Endothelial cell of umbilical vein (primary cell): ENCODE results near the gene LCN15. TPM values are rescaled to one million over a fixed set of nuclear protein-coding genes. Genes with fewer than 3 reads are reported as not detected.

ENCODE experiments used
- BruUV-seq: library from RNA; stranded (reverse); fragments of 400-500 nt; replicated peaks from 2 replicates; lab custom pipeline; 2021; lab: Mats Ljungman, UMichigan
- CTCF ChIA-PET: fragments of 300-600, 350-600 bp; sonication (Branson Sonifier 250); formaldehyde crosslinking; loops from one replicate; lab custom pipeline; 2021; ENCODE audit warnings: antibody characterized with exemption, inconsistent platforms; lab: Charles Lee
- POLR2A ChIA-PET: fragments of 300-600, 350-600 bp; sonication (Branson Sonifier 250); formaldehyde crosslinking; loops from one replicate; lab custom pipeline; 2021; ENCODE audit warnings: antibody characterized with exemption, inconsistent platforms; lab: Charles Lee
- DNase-seq: peaks from one replicate; pipeline ENCODE4 v3.0.0-alpha.2; 2011; ENCODE audit warnings: low read depth, low spot score
- FAIRE-seq: peaks from 2 replicates; lab custom pipeline; 2011; peaks lifted over from hg19 to GRCh38; lab: Jason Lieb, UNC
- H2AFZ ChIP-seq: 2 replicates; pipeline ENCODE4 v1.6.0; 2012; ENCODE audit warnings: low read depth, low read length, control low read depth, inconsistent platforms
- H3K27ac ChIP-seq: 2 replicates; pipeline ENCODE4 v1.5.1; 2011; ENCODE audit warnings: low read depth, mild to moderate bottlenecking, control low read depth, low read length, moderate library complexity; ENCODE audit not compliant: insufficient read depth
- H3K27me3 ChIP-seq, 2 experiments: 2 replicates each; pipeline versions ENCODE4 v1.6.0 to v1.6.1; 2011; ENCODE audit warnings: low read length in 2 of 2, mixed read lengths in 1 of 2; ENCODE audit not compliant: control insufficient read depth in 2 of 2, insufficient read depth in 2 of 2
- H3K36me3 ChIP-seq, 2 experiments: 2 replicates in 1 of 2; 3 replicates in 1 of 2; pipeline ENCODE4 v1.5.1; 2011; ENCODE audit warnings: low read length in 2 of 2, mild to moderate bottlenecking in 1 of 2, moderate library complexity in 1 of 2; ENCODE audit not compliant: control insufficient read depth in 2 of 2, insufficient read depth in 2 of 2; ENCODE audit errors: extremely low read depth in 1 of 2
- H3K4me1 ChIP-seq: 3 replicates; pipeline ENCODE4 v1.5.1; 2011; ENCODE audit warnings: mild to moderate bottlenecking, low read length; ENCODE audit not compliant: control insufficient read depth, insufficient read depth; ENCODE audit errors: extremely low read depth
- H3K4me2 ChIP-seq: 2 replicates; pipeline ENCODE4 v1.6.1; 2011; ENCODE audit warnings: low read length, control low read depth, mixed read lengths; ENCODE audit not compliant: insufficient read depth
- H3K4me3 ChIP-seq, 3 experiments: fragments of 200-600 bp in 1 of 3; sonication (generic), shearing (Covaris generic) in 1 of 3; replicated peaks in 1 of 3; 2 replicates each; pipeline ENCODE4 v1.5.1; 2011 to 2016; ENCODE audit warnings: control low read depth in 3 of 3, low read length in 3 of 3, mild to moderate bottlenecking in 2 of 3, inconsistent platforms in 1 of 3, low read depth in 1 of 3, moderate library complexity in 1 of 3; ENCODE audit not compliant: insufficient read depth in 1 of 3
- H3K79me2 ChIP-seq: 2 replicates; pipeline ENCODE4 v1.6.0; 2012; ENCODE audit warnings: low read length, inconsistent platforms; ENCODE audit not compliant: control insufficient read depth, insufficient read depth
- H3K9ac ChIP-seq: replicated peaks from 2 replicates; pipeline ENCODE3; 2011; ENCODE audit warnings: low read length, control low read depth; ENCODE audit not compliant: insufficient read depth; ENCODE audit errors: extremely low read depth
- H3K9me1 ChIP-seq: replicated peaks from 3 replicates; pipeline ENCODE4 v1.6.0; 2011; ENCODE audit warnings: mild to moderate bottlenecking, low read length; ENCODE audit not compliant: control insufficient read depth, insufficient read depth; ENCODE audit errors: extremely low read depth
- H3K9me3 ChIP-seq: replicated peaks from 2 replicates; pipeline ENCODE4 v1.5.1; 2012; ENCODE audit warnings: low read length, inconsistent platforms; ENCODE audit not compliant: control insufficient read depth, insufficient read depth
- H4K20me1 ChIP-seq: replicated peaks from 2 replicates; pipeline ENCODE3; 2011; ENCODE audit warnings: mild to moderate bottlenecking, low read length; ENCODE audit not compliant: control insufficient read depth, insufficient read depth; ENCODE audit errors: extremely low read depth
- CTCF ChIP-seq, 2 donors: IDR thresholded peaks; 1 replicate in 1 of 2; 2 replicates in 1 of 2; pipeline ENCODE4 v1.5.1; 2011; ENCODE audit warnings: low read length in 2 of 2, mild to moderate bottlenecking in 2 of 2, moderate library complexity in 2 of 2, control low read depth in 1 of 2, inconsistent platforms in 1 of 2, low read depth in 1 of 2; ENCODE audit not compliant: insufficient read depth in 1 of 2; ENCODE audit errors: extremely low read depth in 1 of 2
- EZH2 ChIP-seq: IDR thresholded peaks from 2 replicates; pipeline ENCODE4 v1.6.1; 2012; ENCODE audit warnings: borderline replicate concordance, low read depth, mild to moderate bottlenecking, moderate library complexity, low read length, inconsistent platforms; ENCODE audit not compliant: severe bottlenecking
- FOS ChIP-seq: IDR thresholded peaks from 2 replicates; pipeline ENCODE4 v1.6.1; 2011; ENCODE audit warnings: mild to moderate bottlenecking, low read length, moderate library complexity, borderline replicate concordance; ENCODE audit not compliant: insufficient read depth
- GATA2 ChIP-seq: IDR thresholded peaks from 2 replicates; pipeline ENCODE4 v1.7.0; 2011; ENCODE audit warnings: low read depth, mild to moderate bottlenecking, moderate library complexity, mixed read lengths, low read length; ENCODE audit not compliant: insufficient read length, insufficient read depth
- JUN ChIP-seq: IDR thresholded peaks from 2 replicates; pipeline ENCODE4 v1.6.1; 2011; ENCODE audit warnings: borderline replicate concordance, low read depth; ENCODE audit not compliant: insufficient read length, insufficient read depth
- MAX ChIP-seq: IDR thresholded peaks from 2 replicates; pipeline ENCODE4 v1.6.1; 2011; ENCODE audit not compliant: insufficient read depth, insufficient read length
- MYC ChIP-seq: IDR thresholded peaks from one replicate; pipeline ENCODE4 v1.6.1; 2011; ENCODE audit warnings: mild to moderate bottlenecking, low read depth, low read length
- POLR2A ChIP-seq: IDR thresholded peaks from 2 replicates; pipeline ENCODE4 v1.6.1; 2012; ENCODE audit warnings: low read depth, mild to moderate bottlenecking, control low read depth, low read length
- POLR2AphosphoS5 ChIP-seq: IDR thresholded peaks from 2 replicates; pipeline ENCODE4 v1.6.1; 2012; ENCODE audit warnings: low read depth, mild to moderate bottlenecking, control low read depth, low read length, moderate library complexity; ENCODE audit not compliant: insufficient read depth
- dilution Hi-C: fragments of 300-500 bp; cut with MboI; formaldehyde crosslinking; loops from one replicate; pipeline ENCODE4 v1.15.0; 2019; ENCODE audit warnings: low sequenced_read_pairs; ENCODE audit not compliant: extremely low pct_ligation_motif_present
- intact Hi-C: fragments of 100-400 bp; cut with micrococcal nuclease; formaldehyde crosslinking; loops from one replicate; pipeline ENCODE4 v1.10.0; 2022
- polyA plus RNA-seq, 4 experiments: library from polyadenylated mRNA; depleted of rRNA in 3 of 4; stranded (reverse) in 3 of 4; unstranded in 1 of 4; fragments of >200 nt; gene quantifications; 2 replicates each; pipeline versions ENCODE4 v1.2.1 to v1.2.3, GENCODE V29; 2011 to 2012; ENCODE audit warnings: missing spikeins in 1 of 4
- total RNA-seq: library from RNA; stranded (reverse); gene quantifications from 2 replicates; pipeline ENCODE4 v1.2.3, GENCODE V29; 2021

Gene LCN15
- total and polyA plus RNA-seq, 2 donors (not counting 3 experiments of a cell fraction or from before 2014, with no cell fraction given), result not detected

- CTCF ChIA-PET, result interaction anchor here (1.3 to 6.0 kb wide), 3 partner anchors 13 to 16 kb away, joined by 3 to 31 read pairs (median 3); partner anchors contain the start of gene LCN8
- no peak for DNase-seq
- intact Hi-C loops, result no loop called here
- TF ChIP-seq MYC (no peak), POLR2A (no peak), CTCF (IDR thresholded peaks at IDR 0.05; ENCODE audit: extremely low read depth in 1 of 2, insufficient read depth in 1 of 2, low read depth in 1 of 2, low read length in 2 of 2) (no peak), EZH2 (no peak), JUN (no peak), FOS (no peak), MAX (no peak), GATA2 (no peak), POLR2AphosphoS5 (no peak)
- Histone ChIP-seq H3K9me3 (no peaks in the 10 kb centered on the region), H3K4me2 (no peak overlapping the region), H3K79me2 (no peaks in the 10 kb centered on the region), H3K27me3 (peaks cover 0 to 5% of the 10 kb centered on the region in 2 experiments), H3K9ac (no peak overlapping the region), H3K4me3 (no peak overlapping the region), H2AFZ (no peak overlapping the region), H3K36me3 (no peaks in the 10 kb centered on the region), H3K4me1 (no peaks in the 10 kb centered on the region), H3K27ac (no peak overlapping the region), H3K9me1 (no peaks in the 10 kb centered on the region), H4K20me1 (no peaks in the 10 kb centered on the region)
- no TSS peak for BruUV-seq
- dilution Hi-C loops, result no loop called here
- FAIRE-seq, result no peak
- POLR2A ChIA-PET, result interaction anchor here (0.6 to 1.3 kb wide), 2 partner anchors 18 to 36 kb away, joined by 3 to 9 read pairs; no protein-coding TSS in a partner anchor
These were observed 18.7 kb downstream of the LCN15 start for GRCh38 chr9:136745389-136746154.
